CD4-positive, alpha-beta T cell treated with Interleukin-1 beta for 1 hour (primary cell): ENCODE measurements around the gene CERS6.
A peak's percentile ranks its signal among the peaks of the same experiment; 100 is the strongest.

Experiments
- DNase-seq, 2 donors: peaks; one replicate each; pipeline ENCODE4 v3.0.0-alpha.2; 2020 to 2022

CERS6 gene

GRCh38 chr2:168574856-168575630, 119.0 kb downstream of the CERS6 start:
- DNase-seq: no peak

GRCh38 chr2:168577885-168578284, 121.8 kb downstream of the CERS6 start:
- DNase-seq: no peak

GRCh38 chr2:168583064-168583709, 127.1 kb downstream of the CERS6 start:
- DNase-seq: no peak

- DNase-seq: no peak
These were observed 127.8 kb downstream of the CERS6 start for GRCh38 chr2:168583710-168584521.

GRCh38 chr2:168584911-168585310, 128.8 kb downstream of the CERS6 start:
- no peak for DNase-seq

GRCh38 chr2:168585700-168586099, 129.6 kb downstream of the CERS6 start:
- no peak for DNase-seq

GRCh38 chr2:168587307-168587706, 131.2 kb downstream of the CERS6 start:
- DNase-seq: no peak

- no peak for DNase-seq
These were observed 133.5 kb downstream of the CERS6 start for GRCh38 chr2:168589236-168590211.

GRCh38 chr2:168592181-168592831, 136.2 kb downstream of the CERS6 start:
- DNase-seq: no peak

- DNase-seq: no peak
These were observed 137.6 kb downstream of the CERS6 start for GRCh38 chr2:168593713-168594112.

- DNase-seq: no peak
These were observed 138.7 kb downstream of the CERS6 start for GRCh38 chr2:168594778-168595177.

GRCh38 chr2:168596881-168597655, 141.0 kb downstream of the CERS6 start:
- DNase-seq: no peak

GRCh38 chr2:168599738-168600137, 143.7 kb downstream of the CERS6 start:
- DNase-seq: no peak

GRCh38 chr2:168600949-168601348, 144.9 kb downstream of the CERS6 start:
- DNase-seq: no peak

GRCh38 chr2:168601741-168602140, 145.7 kb downstream of the CERS6 start:
- peak in 1 of 2 donors; percentile 9 for DNase-seq

GRCh38 chr2:168602379-168602778, 146.3 kb downstream of the CERS6 start:
- DNase-seq: no peak

- DNase-seq: no peak
These were observed 146.9 kb downstream of the CERS6 start for GRCh38 chr2:168602846-168603401.

- no peak for DNase-seq
These were observed 147.4 kb downstream of the CERS6 start for GRCh38 chr2:168603439-168603961.

- DNase-seq: no peak
These were observed 148.2 kb downstream of the CERS6 start for GRCh38 chr2:168604252-168604651.

- no peak for DNase-seq
These were observed 151.9 kb downstream of the CERS6 start for GRCh38 chr2:168607992-168608391.
